ENCODE data around the gene SNX20.

The SNX20 gene

DNA sequence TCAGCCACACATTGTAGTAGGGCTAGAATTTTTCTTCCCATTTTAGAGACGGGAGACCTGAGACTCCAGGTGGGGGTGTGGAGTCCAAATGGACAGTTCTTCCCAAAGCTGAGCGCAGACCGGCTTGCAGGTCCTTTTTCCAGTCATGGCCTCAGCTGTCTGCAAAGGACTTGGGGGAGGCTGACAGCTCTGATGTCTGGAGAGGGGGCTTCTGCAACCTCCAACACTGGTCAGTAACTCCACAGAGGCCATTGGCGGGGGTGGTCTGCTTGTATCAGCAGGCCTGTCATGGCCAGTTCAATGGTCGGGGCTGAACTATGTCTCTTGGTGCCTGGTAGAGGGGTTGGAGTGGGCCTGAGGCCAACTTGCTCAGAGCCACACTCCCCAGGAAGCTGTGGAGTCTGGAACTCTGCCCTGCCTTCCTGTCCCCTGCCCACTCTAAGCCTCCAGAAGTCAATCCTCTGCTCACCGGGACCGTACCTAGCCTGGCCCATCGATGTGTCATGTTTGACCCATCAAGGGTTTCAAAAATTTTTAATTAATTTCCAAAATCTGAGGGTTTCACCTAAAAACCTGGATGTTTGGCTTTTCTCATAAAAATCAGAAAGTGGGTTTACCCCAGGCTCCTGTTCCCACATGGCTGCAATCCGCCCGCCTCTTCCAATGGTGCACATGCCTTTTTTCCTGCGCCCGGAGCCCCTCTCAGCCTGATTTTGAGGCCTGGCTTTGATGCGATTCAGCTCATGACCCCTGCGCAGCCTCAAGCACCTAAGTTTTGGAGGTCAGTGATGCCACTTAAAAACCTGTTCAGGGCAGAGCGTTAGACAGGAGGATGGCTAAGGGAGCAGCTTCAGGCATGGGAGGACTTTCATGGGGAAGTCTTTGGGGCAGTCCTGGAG, 39.9 kb downstream of the SNX20 start:
- Histone ChIP-seq H3K27me3 (ENCODE audit: low read length) (no peaks in the 10 kb centered on the region), H3K4me3 (ENCODE audit: insufficient read depth, low read length, poor library complexity, severe bottlenecking) (no peak overlapping the region), H3K36me3 (ENCODE audit: low read length) (no peaks in the 10 kb centered on the region), H2AFZ (ENCODE audit: low read depth, low read length, severe bottlenecking) (no peak overlapping the region), H3K9me3 (ENCODE audit: insufficient read depth, low read length) (no peaks in the 10 kb centered on the region), H3K9ac (ENCODE audit: low read length) (no peak overlapping the region), H3F3A (ENCODE audit: insufficient read depth) (no peaks in the 10 kb centered on the region), H3K27ac (ENCODE audit: low read depth, low read length) (no peak overlapping the region), H4K20me1 (ENCODE audit: low read depth, low read length) (no peaks in the 10 kb centered on the region), H3K79me2 (ENCODE audit: insufficient read depth, low read length) (no peaks in the 10 kb centered on the region), H3K9me2 (replicated peaks; ENCODE audit: insufficient read depth, low read length) (no peaks in the 10 kb centered on the region), H3K4me2 (ENCODE audit: low read depth, low read length, poor library complexity, severe bottlenecking) (no peak overlapping the region)
- TF ChIP-seq EZH2phosphoT487 (conservative IDR thresholded peaks at IDR 0.05; ENCODE audit: low read length) (no peak), CTCF (IDR thresholded peaks at IDR 0.05; ENCODE audit: insufficient read depth, low read length, poor library complexity, severe bottlenecking) (no peak)

- Histone ChIP-seq H3K36me3 (ENCODE audit: low read length) (no peaks in the 10 kb centered on the region), H3K79me2 (ENCODE audit: insufficient read depth, low read length) (no peaks in the 10 kb centered on the region), H4K20me1 (ENCODE audit: low read depth, low read length) (no peaks in the 10 kb centered on the region), H3K9me3 (ENCODE audit: insufficient read depth, low read length) (no peaks in the 10 kb centered on the region), H3K4me2 (ENCODE audit: low read depth, low read length, poor library complexity, severe bottlenecking) (no peak overlapping the region), H3K9me2 (replicated peaks; ENCODE audit: insufficient read depth, low read length) (no peaks in the 10 kb centered on the region), H3F3A (ENCODE audit: insufficient read depth) (no peaks in the 10 kb centered on the region), H3K27me3 (ENCODE audit: low read length) (no peaks in the 10 kb centered on the region), H3K27ac (ENCODE audit: low read depth, low read length) (no peak overlapping the region), H3K9ac (ENCODE audit: low read length) (no peak overlapping the region), H3K4me3 (ENCODE audit: insufficient read depth, low read length, poor library complexity, severe bottlenecking) (no peak overlapping the region), H2AFZ (ENCODE audit: low read depth, low read length, severe bottlenecking) (no peak overlapping the region)
- no peak for TF ChIP-seq CTCF (IDR thresholded peaks at IDR 0.05; ENCODE audit: insufficient read depth, low read length, poor library complexity, severe bottlenecking)
- TF ChIP-seq EZH2phosphoT487 (conservative IDR thresholded peaks at IDR 0.05; ENCODE audit: low read length), result no peak
Measured at GRCh38 chr16:50640391-50640790, 40.7 kb downstream of the SNX20 start.

GRCh38 chr16:50638816-50639670, 42.1 kb downstream of the SNX20 start:
- H4K20me1 ChIP-seq (ENCODE audit: low read depth, low read length), result no peaks in the 10 kb centered on the region
- no peak overlapping the region for H3K9ac ChIP-seq (ENCODE audit: low read length)
- no peaks in the 10 kb centered on the region for H3F3A ChIP-seq (ENCODE audit: insufficient read depth)
- no peaks in the 10 kb centered on the region for H3K9me3 ChIP-seq (ENCODE audit: insufficient read depth, low read length)
- H3K79me2 ChIP-seq (ENCODE audit: insufficient read depth, low read length), result no peaks in the 10 kb centered on the region
- no peak overlapping the region for H2AFZ ChIP-seq (ENCODE audit: low read depth, low read length, severe bottlenecking)
- no peaks in the 10 kb centered on the region for H3K36me3 ChIP-seq (ENCODE audit: low read length)
- H3K4me3 ChIP-seq (ENCODE audit: insufficient read depth, low read length, poor library complexity, severe bottlenecking), result no peak overlapping the region
- H3K27ac ChIP-seq (ENCODE audit: low read depth, low read length), result no peak overlapping the region
- H3K27me3 ChIP-seq (ENCODE audit: low read length), result no peaks in the 10 kb centered on the region
- no peaks in the 10 kb centered on the region for H3K9me2 ChIP-seq (replicated peaks; ENCODE audit: insufficient read depth, low read length)
- no peak overlapping the region for H3K4me2 ChIP-seq (ENCODE audit: low read depth, low read length, poor library complexity, severe bottlenecking)
- TF ChIP-seq CTCF (IDR thresholded peaks at IDR 0.05; ENCODE audit: insufficient read depth, low read length, poor library complexity, severe bottlenecking) (no peak), EZH2phosphoT487 (conservative IDR thresholded peaks at IDR 0.05; ENCODE audit: low read length) (no peak)

Measured in SU-DHL-6 (cell line).